Fibroblast of villous mesenchyme (primary cell): ENCODE results near the gene SLC2A13. TPM values are rescaled to one million over a fixed set of nuclear protein-coding genes. Genes with fewer than 3 reads are reported as not detected.
"Not testable (repeated sequence)": the region's sequence is repeated elsewhere in the genome, so short reads cannot be mapped to it uniquely, and the experiment has no call there.

Experiments used
- DNase-seq: peaks from one replicate; pipeline ENCODE4 v3.0.0-alpha.2; 2010; ENCODE audit warnings: low read depth
- H3K4me3 ChIP-seq: 2 replicates; pipeline ENCODE4 v1.5.1; 2011; ENCODE audit warnings: low read depth, mild to moderate bottlenecking, low read length
- CTCF ChIP-seq: IDR thresholded peaks from 2 replicates; pipeline ENCODE4 v1.5.1; 2012; ENCODE audit warnings: low read depth, mild to moderate bottlenecking, low read length; ENCODE audit not compliant: insufficient read depth
- total RNA-seq: library from RNA; depleted of rRNA; stranded (reverse); fragments of >200 nt; gene quantifications from 2 replicates; pipeline ENCODE4 v1.2.3, GENCODE V29; 2012

SLC2A13 gene
- total RNA-seq, 1 donor, result 16.4 TPM

GRCh38 chr12:40032433-40033241 is 73.2 kb downstream of the SLC2A13 start:
- no peak overlapping the region for H3K4me3 ChIP-seq
- TF ChIP-seq CTCF, result no peak
- no peak for DNase-seq

- DNase-seq, result no peak
- H3K4me3 ChIP-seq, result no peak overlapping the region
- TF ChIP-seq CTCF, result no peak
Measured at GRCh38 chr12:40031965-40032364, 73.9 kb downstream of the SLC2A13 start.

GRCh38 chr12:40030970-40031369 is 74.9 kb downstream of the SLC2A13 start:
- DNase-seq, H3K4me3 ChIP-seq: not testable (repeated sequence)

GRCh38 chr12:40028296-40028695 is 77.6 kb downstream of the SLC2A13 start:
- no peak overlapping the region for H3K4me3 ChIP-seq
- no peak for DNase-seq
- TF ChIP-seq CTCF, result no peak

- H3K4me3 ChIP-seq, result no peak overlapping the region
- no peak for TF ChIP-seq CTCF
- DNase-seq, result no peak
Measured at GRCh38 chr12:40022850-40023249, 83.0 kb downstream of the SLC2A13 start.

- H3K4me3 ChIP-seq, result no peak overlapping the region
- TF ChIP-seq CTCF, result no peak
- DNase-seq, result no peak
Measured at GRCh38 chr12:40020261-40020691, 85.6 kb downstream of the SLC2A13 start.

GRCh38 chr12:40017488-40017887 is 88.4 kb downstream of the SLC2A13 start:
- no peak for DNase-seq
- H3K4me3 ChIP-seq, result no peak overlapping the region
- TF ChIP-seq CTCF, result no peak
